Measurements from ENCODE around the gene ADAMTSL3.

The ADAMTSL3 gene

DNA sequence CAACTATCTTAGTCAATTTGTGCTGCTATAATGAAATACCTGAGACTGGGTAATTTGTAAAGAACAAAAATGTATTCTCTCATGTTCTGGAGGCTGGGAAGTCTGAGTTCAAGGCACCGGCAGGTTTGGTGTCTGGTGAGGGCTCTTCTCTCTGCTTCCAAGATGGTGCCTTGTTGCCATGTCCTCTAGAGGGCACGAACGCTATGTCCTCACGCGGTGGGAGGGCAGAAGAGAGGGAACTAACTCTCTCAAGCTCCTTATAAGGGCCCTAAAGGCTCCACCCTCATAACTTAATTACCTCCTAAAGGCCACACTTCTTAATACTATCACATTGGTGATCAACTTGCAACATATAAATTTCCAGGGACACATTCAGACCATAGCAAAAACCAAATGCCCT, 108.4 kb downstream of the ADAMTSL3 start:
- no peak for DNase-seq

DNA sequence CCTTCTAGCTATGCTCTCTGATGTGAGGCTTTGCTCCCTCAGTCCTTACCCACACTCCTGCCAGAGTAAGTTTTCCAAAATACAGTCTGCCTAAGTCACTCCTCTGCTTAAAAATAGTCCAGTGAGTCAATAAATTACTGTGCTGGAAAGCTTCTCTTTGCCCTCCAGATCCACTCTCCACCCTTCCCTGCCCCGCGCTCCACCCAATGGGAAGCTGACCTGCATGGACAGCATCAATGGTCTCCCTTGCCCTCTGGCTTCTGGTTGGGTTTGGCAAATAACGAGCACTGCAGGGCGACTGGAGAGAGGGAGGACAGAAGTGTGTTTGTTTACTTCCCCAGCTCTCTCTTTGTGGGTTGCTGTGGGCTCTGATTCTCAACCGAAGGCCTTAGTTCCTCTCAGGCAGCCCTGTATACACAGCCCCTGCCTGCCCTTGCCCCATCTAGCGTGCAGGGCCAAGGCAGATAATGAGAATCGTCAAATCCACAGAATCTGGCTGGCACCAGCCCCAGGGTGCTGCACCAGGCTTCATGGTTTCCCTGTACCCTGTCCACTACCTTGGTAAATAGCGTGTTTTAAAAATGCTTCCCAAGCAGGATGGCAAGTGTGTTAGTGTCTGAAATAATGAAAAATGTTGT, 110.4 kb downstream of the ADAMTSL3 start:
- DNase-seq, result no peak

DNA sequence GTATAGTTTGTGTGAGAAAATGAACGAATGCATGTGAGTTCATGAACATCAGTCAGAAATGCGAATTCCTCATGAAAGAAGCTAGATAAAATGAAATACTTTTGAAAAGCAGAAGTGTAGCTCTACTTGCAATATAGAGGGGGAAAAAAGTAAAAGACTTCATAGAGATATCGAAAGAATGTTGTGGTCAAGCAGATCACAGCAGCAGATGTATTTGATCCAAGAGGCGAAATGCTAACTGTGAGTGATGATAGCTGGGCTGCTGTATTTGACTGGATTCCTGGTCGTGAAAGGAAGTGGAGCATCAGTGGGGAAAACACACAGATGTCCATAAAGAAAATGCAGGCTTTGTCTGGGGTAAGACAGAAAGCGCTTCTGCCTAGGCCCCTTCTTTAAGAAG, 112.4 kb downstream of the ADAMTSL3 start:
- no peak for DNase-seq

- no peak for DNase-seq
Observed at GRCh38 chr15:83767741-83768140, 113.8 kb downstream of the ADAMTSL3 start.

GRCh38 chr15:83769411-83769999, 115.6 kb downstream of the ADAMTSL3 start:
- no peak for DNase-seq

- no peak for DNase-seq
Observed at GRCh38 chr15:83775738-83776137, 121.8 kb downstream of the ADAMTSL3 start.

DNA sequence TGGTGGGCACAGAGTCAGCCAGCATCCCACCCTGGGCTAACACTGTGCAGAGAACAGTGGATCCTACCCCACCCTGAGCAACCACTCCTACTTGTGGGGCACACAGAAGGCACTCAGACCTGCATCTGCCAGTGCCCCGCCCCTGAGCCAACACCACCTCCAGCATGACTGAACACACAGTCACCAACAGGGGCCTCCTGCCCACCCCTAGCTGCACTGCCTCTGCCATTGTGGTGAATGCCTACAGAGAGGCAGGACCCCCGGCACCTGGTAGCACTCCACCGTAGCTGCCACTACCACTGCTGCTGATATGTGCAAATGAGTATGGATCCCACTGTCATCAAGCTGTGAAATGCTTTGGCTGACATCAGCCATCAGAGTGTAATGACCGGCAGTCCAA, 123.1 kb downstream of the ADAMTSL3 start:
- DNase-seq, result no peak

GRCh38 chr15:83783227-83783626, 129.3 kb downstream of the ADAMTSL3 start:
- no peak for DNase-seq

GRCh38 chr15:83784975-83785374, 131.1 kb downstream of the ADAMTSL3 start:
- no peak for DNase-seq

DNA sequence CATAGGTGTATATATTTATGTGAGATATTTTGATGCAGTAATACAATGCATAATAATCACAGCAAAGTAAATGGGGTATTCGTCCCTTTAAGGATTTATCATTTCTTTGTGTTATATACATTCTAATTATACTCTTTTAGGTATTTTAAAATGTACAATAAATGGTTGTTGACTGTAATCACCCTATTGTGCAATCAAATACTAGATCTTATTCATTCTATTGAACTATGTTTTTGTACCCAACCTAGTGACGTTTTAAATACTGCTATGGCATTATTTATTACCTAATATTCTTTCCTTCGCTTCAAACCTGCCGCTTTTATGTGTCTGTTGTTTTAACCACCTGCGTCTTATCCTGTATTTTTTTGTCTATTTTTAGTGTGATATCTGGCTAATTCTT, 132.4 kb downstream of the ADAMTSL3 start:
- no peak for DNase-seq

GRCh38 chr15:83793069-83793468, 139.1 kb downstream of the ADAMTSL3 start:
- no peak for DNase-seq

- DNase-seq, result no peak
Observed at GRCh38 chr15:83794209-83794608, 140.3 kb downstream of the ADAMTSL3 start.

DNA sequence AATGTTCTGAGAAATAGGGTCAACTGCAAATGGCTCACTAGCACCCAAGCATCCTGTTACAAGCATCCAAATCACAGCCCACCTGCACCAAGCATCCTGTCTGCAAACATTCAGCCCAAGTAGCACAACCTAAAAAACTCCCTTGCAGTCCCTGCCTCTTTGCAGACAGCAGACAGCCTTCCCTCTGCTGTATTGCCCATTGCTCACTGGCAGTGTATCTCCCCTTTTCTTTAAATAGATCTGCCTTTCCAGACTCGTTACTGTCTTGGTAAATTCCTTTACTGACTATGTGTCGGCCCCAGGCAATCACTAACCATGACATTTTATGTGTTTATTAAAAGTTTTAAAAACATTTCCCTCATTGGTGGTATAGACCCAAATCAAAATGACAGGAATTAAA, 155.4 kb downstream of the ADAMTSL3 start:
- no peak for DNase-seq

DNA sequence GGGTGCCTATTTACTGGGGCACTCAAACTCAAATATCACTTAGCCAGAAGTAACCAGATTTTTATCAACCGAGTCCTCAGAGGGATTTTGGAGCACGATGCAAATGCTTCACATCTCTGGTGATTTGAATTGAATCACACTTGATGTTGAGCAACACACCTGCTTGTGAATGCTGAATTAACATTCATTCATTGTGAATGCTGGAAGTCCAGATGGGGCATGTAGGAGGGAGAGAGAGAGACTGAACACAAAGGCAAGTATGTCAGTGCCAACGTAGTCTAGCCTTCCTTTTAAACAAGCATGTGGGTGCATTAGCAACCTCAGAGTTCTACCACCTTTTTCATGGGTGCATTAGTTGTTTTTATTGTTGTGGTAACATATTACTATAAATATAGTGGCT, 156.2 kb downstream of the ADAMTSL3 start:
- DNase-seq, result no peak

DNA sequence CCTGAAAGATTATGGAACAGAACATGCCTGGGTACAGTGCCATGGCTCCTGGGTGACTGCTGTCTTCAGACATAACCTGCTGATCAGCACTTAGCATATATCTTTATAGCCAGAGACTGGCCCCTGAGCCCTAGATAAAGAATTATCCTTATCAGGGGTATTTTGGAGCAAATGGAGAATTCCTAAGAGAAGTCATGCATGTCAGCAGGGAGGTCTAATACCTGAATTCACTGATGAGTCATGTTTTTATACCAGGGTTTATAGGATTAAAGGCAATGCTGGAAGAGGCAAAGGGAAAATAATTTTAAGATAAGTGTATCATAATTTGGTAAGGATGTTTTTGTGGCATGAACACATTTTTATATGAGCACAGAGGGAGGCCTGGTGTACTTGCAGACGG, 159.8 kb downstream of the ADAMTSL3 start:
- DNase-seq, result no peak

DNA sequence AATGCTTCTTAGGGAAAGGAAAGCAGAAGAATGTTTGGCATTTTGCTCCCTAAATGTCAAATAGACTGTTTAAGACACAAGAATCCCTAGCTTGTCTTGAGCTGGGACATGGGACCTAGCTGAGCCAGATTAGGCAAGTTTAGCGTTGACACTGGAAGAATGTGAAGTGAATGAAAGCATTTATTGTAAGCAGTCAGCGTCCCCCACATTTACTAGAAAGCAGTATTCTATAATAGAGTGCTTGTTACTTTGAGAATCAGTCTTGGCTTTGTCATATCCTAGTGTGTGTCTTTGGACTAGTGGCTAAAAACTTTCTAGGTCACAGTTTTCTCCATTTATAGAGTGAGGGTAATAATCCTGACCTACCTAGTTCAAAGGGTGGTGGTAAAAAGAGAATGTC, 161.6 kb downstream of the ADAMTSL3 start:
- DNase-seq, result no peak

- DNase-seq, result no peak
Observed at GRCh38 chr15:83816124-83816883, 162.4 kb downstream of the ADAMTSL3 start.

DNA sequence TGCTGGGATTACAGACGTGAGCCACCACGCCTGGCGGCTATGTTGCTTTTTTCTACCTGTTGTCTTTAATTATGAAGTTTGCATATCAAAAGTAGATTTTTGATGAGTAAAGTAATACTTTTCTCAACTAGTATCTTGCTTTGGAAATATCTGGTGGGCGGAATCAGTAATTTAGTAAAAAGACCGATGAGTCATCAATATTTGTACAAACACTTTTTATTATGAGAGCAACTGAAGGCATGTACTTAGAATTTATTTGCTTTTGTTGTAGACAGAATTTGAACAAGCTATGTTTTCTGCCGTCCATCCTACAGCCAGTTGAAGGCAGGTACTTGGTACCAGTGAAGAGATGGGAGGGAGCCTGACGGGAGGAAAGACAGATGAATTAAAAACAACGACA, 164.7 kb downstream of the ADAMTSL3 start:
- no peak for DNase-seq

GRCh38 chr15:83830381-83830780, 176.5 kb downstream of the ADAMTSL3 start:
- DNase-seq, result no peak

GRCh38 chr15:83833569-83833968, 179.6 kb downstream of the ADAMTSL3 start:
- DNase-seq, result no peak

DNA sequence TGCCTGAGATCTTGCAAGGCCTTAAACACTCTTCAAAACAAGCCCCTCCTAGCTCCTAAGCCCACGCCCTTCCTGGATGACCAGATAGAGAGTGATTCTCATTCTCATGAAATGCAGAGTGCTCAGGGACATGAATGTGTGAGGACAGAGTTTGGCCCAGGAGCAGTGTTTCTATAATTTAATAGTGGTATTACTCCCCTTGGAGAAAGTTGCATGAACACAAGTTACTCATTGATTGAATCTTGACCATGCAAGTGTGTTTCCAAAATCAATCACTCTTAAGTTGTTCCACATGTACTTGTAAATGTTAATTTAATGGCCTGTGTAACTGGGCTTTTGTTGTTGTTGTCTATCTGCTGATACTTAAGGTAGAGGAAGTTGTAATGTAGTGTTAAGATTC, 181.6 kb downstream of the ADAMTSL3 start:
- DNase-seq, result no peak

DNA sequence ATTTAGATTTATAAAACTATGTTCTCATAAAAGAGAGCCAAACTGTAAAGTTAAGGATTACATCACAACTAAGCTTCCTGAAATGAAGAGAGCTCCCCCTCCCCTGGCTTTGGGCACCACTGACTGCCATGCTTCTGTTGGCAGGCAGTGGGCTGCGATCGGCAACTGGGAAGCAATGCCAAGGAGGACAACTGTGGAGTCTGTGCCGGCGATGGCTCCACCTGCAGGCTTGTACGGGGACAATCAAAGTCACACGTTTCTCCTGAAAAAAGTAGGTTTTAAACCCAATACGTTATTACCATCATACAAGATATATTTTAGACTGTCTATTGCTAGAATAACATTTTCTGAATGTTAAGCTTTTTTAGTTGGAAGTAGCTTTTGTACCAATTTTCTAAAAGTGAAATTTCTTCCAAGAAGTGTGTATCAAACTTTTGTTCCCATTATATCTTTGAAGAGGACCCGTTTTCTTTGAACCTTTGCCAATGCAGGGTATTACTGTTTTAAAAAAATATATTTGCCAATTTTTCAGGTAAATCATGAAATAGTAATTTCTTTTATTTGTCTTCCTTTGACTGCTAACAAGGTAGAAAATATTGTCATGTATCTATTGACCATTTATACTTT, 184.1 kb downstream of the ADAMTSL3 start:
- no peak for DNase-seq

- no peak for DNase-seq
Observed at GRCh38 chr15:83838763-83839162, 184.8 kb downstream of the ADAMTSL3 start.

GRCh38 chr15:83842281-83842680, 188.4 kb downstream of the ADAMTSL3 start:
- no peak for DNase-seq
